Right hindlimb (tissue), 1 donor: ENCODE measurements around the gene SOCS1.

Experiments
- DNase-seq: peaks from one replicate; pipeline ENCODE4 v3.0.0-alpha.2; 2018

SOCS1 gene

DNA sequence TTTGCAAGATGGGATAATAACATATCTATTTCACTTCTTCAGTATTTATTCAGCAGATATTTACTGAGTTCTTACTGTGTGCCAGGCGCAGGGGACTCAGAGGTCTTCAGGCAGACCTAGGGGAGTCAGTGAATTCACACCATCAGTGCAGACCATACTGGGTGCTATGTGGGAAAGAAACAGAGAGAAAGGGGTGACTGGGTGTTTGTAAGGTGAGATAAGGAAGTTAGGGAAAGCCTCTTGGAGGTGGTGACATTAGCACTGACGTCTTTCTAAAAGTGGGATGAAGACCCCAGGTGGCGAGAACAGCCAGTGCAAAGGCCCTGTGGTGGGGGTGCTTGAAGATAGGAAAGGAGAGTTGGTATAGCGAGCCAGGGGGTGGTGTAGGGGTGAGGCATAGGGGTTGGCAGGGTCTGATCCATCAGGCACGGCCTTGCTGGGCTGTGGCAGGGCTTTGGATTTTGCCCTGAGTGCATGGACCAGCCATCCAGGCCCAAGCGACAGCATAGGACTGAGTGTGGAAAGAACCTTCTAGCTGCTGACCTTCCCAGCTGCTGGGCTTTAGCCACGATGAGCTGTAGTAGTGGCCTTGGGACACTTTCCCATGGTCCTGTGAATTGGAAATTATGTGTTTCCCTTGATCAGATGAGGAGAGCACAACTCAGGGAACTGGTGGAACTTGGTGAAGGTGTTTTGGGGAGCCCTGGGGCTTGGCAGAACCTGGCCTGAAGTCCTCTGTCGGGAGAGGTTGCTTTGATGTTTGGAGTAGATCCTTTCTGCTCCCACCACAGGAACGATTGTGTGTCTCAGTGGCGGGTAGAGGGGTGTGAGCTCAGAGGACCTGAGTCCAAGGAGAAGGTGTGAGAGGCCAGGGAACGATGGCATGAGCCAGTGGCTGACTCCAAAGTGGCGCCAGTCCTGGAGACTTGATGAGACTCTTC lies 3.9 kb upstream of the SOCS1 start:
- DNase-seq = no peak

DNA sequence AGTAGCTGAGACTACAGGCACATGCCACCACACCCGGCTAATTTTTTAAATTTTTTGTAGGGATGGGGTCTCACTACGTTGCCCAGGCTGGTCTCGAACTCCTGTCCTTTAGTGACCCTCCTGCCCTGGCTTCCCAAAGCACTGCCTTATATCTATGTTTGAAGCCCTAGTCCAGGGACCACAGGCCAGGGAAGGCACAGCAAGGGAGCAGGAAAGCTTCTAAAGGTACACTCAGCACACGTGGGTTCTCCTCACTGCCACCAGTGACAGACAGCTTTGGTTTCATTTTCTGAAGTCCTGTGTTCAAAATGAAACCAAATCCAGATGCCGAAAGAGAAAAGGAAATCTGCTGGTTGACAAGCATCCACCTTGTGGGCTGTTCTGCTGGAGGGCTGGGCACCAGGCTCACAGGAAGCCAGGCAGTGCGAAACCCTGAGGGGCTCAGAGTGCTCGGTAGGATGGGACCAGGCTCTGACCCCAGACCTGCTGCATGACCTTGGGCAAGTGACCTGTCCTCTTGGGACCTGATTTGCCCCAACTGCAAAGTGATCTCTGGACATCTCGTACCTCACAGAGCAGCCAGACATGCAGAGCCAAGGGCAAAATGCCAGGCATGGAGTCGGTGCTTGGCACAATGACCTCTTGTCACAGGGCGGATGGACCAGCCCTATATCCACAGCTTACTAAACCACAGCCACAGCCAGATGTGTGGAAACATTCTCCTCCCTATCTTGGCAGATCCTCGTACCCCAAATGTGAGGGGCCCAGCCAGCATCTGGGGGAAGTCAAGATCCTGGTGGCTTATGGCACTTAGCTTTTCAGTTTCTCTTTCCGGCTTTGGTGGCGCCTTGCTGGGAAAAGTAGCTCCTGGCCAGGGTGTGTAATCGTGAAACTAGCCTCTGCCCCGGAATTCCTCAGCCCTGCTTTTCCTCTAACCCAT lies 2.8 kb upstream of the SOCS1 start:
- DNase-seq = peak; percentile 43

GRCh38 chr16:11257131-11257938 lies 1.3 kb upstream of the SOCS1 start:
- DNase-seq = peak; percentile 84

GRCh38 chr16:11256661-11257130 lies 692 bp upstream of the SOCS1 start:
- peak; percentile 78 for DNase-seq

- DNase-seq = peak; percentile 73
These were observed 879 bp downstream of the SOCS1 start for GRCh38 chr16:11254913-11255736.

DNA sequence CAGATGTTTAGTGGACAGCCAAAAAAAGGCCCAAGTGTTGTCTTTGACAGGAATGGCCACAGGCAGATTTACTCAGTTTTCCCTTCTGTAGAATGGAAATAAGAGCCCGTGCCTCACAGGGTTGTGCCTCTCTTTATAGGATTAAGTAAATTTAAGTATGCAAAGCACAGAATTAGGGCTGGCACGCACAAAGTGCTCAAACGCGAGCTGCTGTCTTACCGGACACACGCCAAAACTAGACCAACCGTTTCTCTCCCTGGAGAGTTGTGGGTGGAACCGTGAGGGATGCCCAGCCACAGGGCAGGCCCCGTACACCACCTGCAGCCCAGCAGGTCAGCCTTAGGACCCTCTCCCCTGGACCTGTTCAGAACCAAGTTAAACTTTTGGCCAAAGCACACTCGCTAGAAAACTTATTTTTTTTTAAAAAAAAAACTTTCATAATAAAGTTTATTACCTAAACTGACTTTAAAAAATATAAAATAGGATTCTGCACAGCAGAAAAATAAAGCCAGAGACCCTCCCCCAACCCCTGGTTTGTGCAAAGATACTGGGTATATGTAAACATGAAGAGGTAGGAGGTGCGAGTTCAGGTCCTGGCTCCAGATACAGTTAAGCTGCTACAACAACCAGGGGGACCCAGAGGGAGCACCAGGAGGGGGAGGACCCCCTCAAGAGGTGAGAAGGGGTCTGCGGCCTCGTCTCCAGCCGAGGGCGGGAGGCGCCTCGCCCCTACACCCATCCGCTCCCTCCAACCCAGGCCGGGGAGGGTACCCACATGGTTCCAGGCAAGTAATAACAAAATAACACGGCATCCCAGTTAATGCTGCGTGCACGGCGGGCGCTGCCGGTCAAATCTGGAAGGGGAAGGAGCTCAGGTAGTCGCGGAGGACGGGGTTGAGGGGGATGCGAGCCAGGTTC lies 1.8 kb downstream of the SOCS1 start:
- no peak for DNase-seq

DNA sequence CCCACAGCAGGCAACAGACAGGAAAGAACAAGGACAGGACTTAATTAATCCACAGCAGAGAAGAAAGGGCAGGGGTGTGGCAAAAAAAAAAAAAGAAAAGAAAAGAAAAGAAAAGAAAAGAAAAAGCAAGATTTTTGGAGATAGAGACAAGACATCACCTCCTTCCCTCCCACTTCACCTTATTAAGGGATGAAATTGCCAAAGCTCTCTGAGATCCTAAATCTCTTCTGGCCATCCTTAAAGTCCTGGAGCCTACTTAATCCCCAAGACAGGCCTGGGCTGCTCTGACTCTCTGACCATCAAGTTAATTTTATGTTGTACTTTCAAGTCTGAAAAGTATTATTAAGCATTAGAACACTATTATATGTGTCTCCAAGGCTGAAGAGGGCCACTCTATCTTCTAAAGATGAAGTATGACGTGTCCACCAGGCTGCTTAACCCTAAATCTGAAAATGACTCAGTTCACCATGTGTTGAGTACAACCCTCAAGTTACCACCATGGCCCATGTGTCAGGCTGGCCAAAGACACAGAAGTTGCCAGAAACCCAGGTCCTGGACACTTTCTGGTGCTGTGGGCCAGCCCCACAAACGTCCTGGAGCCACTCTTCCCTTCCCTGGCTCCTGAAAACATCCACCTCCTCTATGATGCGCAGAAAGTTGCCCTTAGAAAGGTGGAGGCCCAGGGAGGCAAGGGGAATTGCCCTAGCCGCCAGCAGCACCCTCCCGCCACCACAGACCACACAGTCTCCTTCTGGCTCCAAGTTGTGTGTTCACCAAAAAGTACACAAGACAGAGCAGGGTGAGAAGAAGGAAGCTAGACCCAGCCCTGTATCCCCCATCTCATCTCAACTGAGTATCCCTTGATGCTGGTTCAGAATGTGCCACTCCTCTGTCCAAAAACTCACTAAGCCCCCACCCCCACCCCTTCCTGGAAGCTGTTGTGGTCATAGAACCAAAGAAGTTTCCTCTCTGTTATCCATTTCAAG lies 2.7 kb downstream of the SOCS1 start:
- no peak for DNase-seq

- no peak for DNase-seq
These were observed 3.5 kb downstream of the SOCS1 start for GRCh38 chr16:11252482-11252931.

- DNase-seq = no peak
These were observed 4.2 kb downstream of the SOCS1 start for GRCh38 chr16:11251525-11252481.

- DNase-seq = no peak
These were observed 5.0 kb downstream of the SOCS1 start for GRCh38 chr16:11250786-11251524.

DNA sequence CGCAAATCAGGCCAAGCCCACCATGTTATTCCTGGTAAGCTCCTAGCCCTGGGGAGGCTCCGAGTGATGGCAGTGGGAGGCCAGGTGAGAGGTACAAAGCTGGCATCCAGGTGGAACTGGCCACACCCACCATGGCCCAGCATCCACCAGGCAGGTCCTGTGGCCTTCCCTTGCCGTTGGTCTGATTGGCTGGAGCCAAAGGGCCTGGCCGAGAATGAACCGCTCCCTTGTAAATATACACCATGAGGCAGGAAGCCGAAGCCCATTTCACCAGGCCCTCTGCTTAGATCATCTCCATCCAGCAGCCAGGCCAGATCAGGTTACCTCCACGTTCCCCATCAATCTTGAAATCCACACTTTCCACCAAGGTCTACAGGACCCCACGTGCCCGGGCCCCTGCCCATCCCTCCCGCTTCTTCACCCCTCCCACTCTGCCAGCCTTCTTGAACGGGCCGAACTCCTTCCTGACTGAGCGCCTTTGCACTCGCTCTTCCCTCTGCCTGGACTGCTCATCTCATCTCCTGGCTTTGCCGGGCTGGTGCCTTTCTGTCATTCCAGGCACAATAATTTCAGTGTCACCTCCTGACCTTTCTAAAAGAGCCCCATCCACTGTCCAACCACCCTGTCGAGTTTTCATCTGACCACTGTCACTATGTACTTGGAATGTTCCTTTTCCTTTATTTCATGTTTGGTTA lies 5.8 kb downstream of the SOCS1 start:
- DNase-seq = no peak

GRCh38 chr16:11249233-11250061 lies 6.6 kb downstream of the SOCS1 start:
- no peak for DNase-seq

- no peak for DNase-seq
These were observed 7.9 kb downstream of the SOCS1 start for GRCh38 chr16:11248133-11248532.

GRCh38 chr16:11245988-11246387 lies 10.0 kb downstream of the SOCS1 start:
- DNase-seq = no peak

DNA sequence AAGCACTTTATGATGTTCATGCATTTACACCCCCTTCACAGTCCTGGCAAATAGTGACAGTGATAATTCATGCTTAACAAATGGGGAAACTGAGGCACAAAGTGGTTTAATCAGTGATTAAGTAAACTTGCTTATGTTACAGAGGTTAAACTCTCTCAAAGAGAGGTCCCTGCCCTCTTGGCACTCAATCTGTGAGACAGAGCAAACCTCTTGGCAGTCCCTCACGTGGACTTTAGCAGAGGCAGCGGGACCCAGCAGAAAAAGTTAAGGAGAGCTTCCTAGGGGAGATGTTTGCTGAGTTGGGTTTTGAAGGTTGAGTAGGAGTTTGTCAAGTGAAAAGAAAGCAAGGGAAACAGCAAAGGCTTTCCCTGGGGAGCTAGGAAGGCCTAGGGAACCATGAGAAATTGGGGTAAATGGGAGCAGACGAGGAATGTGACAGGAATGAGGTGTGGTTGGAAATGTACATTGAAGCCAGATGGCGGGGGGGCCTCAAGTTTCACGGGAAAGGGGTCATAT lies 10.7 kb downstream of the SOCS1 start:
- no peak for DNase-seq
